Measurements from ENCODE around the gene GDPD5.

Gene GDPD5

GRCh38 chr11:75389925-75390324, 135.8 kb downstream of the GDPD5 start:
- ATAC-seq (ENCODE audit: insufficient read depth, low read depth) (no peak), DNase-seq (no peak)
- Histone ChIP-seq H2AFZ (ENCODE audit: low read depth, low read length) (no peak overlapping the region), H3K27ac (ENCODE audit: low read length) (no peak overlapping the region), H3K4me2 (ENCODE audit: insufficient read depth, low read length) (no peak overlapping the region), H3K4me3 (ENCODE audit: low read depth in 1 of 2, low read length in 2 of 2) (no peak overlapping the region), H4K20me1 (ENCODE audit: insufficient read depth, low read length) (no peaks in the 10 kb centered on the region), H3K27me3 (ENCODE audit: insufficient read depth, low read length, poor library complexity) (no peaks in the 10 kb centered on the region), H3K4me1 (ENCODE audit: insufficient read depth, low read length) (peaks cover 3% of the 10 kb centered on the region), H3K36me3 (ENCODE audit: insufficient read depth, low read length) (no peaks in the 10 kb centered on the region), H3K9ac (ENCODE audit: low read depth, low read length) (no peak overlapping the region), H3K79me2 (ENCODE audit: insufficient read depth, low read length) (no peaks in the 10 kb centered on the region), H3K9me3 (ENCODE audit: insufficient read depth, low read length, severe bottlenecking) (no peaks in the 10 kb centered on the region)
- TF ChIP-seq CTCF (IDR thresholded peaks at IDR 0.05; ENCODE audit: borderline replicate concordance, extremely low read depth, low read length, poor library complexity, severe bottlenecking): no peak
- no peak for TF ChIP-seq EZH2 (IDR thresholded peaks at IDR 0.05; ENCODE audit: borderline replicate concordance, low read depth, low read length, severe bottlenecking)

GRCh38 chr11:75389276-75389605, 136.5 kb downstream of the GDPD5 start:
- no peaks in the 10 kb centered on the region for H3K79me2 ChIP-seq (ENCODE audit: insufficient read depth, low read length)
- no peak overlapping the region for H3K4me3 ChIP-seq (ENCODE audit: low read depth in 1 of 2, low read length in 2 of 2)
- H3K4me1 ChIP-seq (ENCODE audit: insufficient read depth, low read length): peaks cover 10% of the 10 kb centered on the region
- no peaks in the 10 kb centered on the region for H3K36me3 ChIP-seq (ENCODE audit: insufficient read depth, low read length)
- DNase-seq (no peak), ATAC-seq (ENCODE audit: insufficient read depth, low read depth) (no peak)
- peak overlapping the region; percentile 22 for H2AFZ ChIP-seq (ENCODE audit: low read depth, low read length)
- no peak overlapping the region for H3K4me2 ChIP-seq (ENCODE audit: insufficient read depth, low read length)
- no peak overlapping the region for H3K9ac ChIP-seq (ENCODE audit: low read depth, low read length)
- no peak overlapping the region for H3K27ac ChIP-seq (ENCODE audit: low read length)
- no peaks in the 10 kb centered on the region for H4K20me1 ChIP-seq (ENCODE audit: insufficient read depth, low read length)
- H3K27me3 ChIP-seq (ENCODE audit: insufficient read depth, low read length, poor library complexity): no peaks in the 10 kb centered on the region
- no peaks in the 10 kb centered on the region for H3K9me3 ChIP-seq (ENCODE audit: insufficient read depth, low read length, severe bottlenecking)
- TF ChIP-seq CTCF (IDR thresholded peaks at IDR 0.05; ENCODE audit: borderline replicate concordance, extremely low read depth, low read length, poor library complexity, severe bottlenecking): no peak
- no peak for TF ChIP-seq EZH2 (IDR thresholded peaks at IDR 0.05; ENCODE audit: borderline replicate concordance, low read depth, low read length, severe bottlenecking)

GRCh38 chr11:75388386-75389275, 137.1 kb downstream of the GDPD5 start:
- no peak overlapping the region for H3K9ac ChIP-seq (ENCODE audit: low read depth, low read length)
- H2AFZ ChIP-seq (ENCODE audit: low read depth, low read length): peak overlapping the region; percentile 23
- H4K20me1 ChIP-seq (ENCODE audit: insufficient read depth, low read length): no peaks in the 10 kb centered on the region
- ATAC-seq (ENCODE audit: insufficient read depth, low read depth): peak; percentile 82
- DNase-seq: peak; percentile 79
- TF ChIP-seq EZH2 (IDR thresholded peaks at IDR 0.05; ENCODE audit: borderline replicate concordance, low read depth, low read length, severe bottlenecking): no peak
- peak; percentile 95 for TF ChIP-seq CTCF (IDR thresholded peaks at IDR 0.05; ENCODE audit: borderline replicate concordance, extremely low read depth, low read length, poor library complexity, severe bottlenecking)
- H3K27ac ChIP-seq (ENCODE audit: low read length): no peak overlapping the region
- H3K4me2 ChIP-seq (ENCODE audit: insufficient read depth, low read length): peak overlapping the region; percentile 32; the same call in 1 of the 2 replicates
- H3K27me3 ChIP-seq (ENCODE audit: insufficient read depth, low read length, poor library complexity): no peaks in the 10 kb centered on the region
- H3K4me1 ChIP-seq (ENCODE audit: insufficient read depth, low read length): peaks cover 11% of the 10 kb centered on the region
- no peaks in the 10 kb centered on the region for H3K79me2 ChIP-seq (ENCODE audit: insufficient read depth, low read length)
- H3K9me3 ChIP-seq (ENCODE audit: insufficient read depth, low read length, severe bottlenecking): no peaks in the 10 kb centered on the region
- no peak overlapping the region for H3K4me3 ChIP-seq (ENCODE audit: low read depth in 1 of 2, low read length in 2 of 2)
- H3K36me3 ChIP-seq (ENCODE audit: insufficient read depth, low read length): no peaks in the 10 kb centered on the region
